ENCODE results near the gene PSAPL1.

Gene PSAPL1

DNA sequence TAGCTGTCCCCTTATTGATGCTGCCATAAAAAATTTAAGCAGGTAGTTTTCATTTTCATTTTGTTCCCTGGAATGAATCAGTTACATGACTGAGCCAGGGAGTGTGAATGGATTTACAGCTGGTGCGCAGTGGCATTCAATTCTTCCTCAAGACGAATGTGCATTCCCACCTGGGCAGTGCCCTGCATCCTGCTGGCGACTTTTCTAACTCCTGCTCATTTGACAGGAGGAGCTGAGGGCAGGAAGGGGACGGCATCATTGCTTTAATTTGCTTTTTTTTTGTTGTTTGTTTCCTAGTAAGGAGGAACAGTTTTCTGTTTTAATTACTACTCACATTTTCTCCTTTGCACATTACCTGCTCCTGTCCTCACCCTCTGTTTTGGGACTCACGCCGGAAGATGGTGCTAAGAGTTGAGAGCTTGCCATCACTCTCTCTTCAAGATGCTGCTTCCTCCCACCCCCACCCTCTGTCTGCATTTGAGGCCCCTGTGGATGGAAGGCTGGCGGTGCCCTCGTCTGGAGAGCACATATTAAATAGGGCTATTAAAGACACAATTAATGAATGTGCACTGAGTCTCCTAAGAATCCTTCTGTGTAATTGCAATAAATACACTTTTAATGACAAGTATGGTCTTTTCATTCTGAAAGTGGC lies 35.8 kb downstream of the PSAPL1 start:
- in situ Hi-C loops (cut with MboI; ENCODE audit: low sequenced_read_pairs), result no loop called here

DNA sequence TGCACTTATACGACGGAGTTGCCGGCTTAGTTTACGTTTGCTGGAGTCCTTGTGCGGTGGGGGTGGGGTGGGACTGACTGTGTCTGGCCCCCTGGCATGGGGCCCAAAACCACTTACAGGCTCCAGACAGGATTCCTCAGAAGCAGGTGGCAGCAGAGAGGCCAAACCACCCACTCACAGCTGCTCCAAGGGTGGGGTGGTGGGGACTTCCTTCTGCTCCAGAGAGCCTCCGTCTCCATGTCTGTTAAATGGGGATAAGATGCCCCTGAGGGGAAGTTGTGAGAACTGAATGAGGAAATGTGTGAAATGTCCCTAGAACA lies 36.7 kb downstream of the PSAPL1 start:
- in situ Hi-C loops (cut with MboI; ENCODE audit: low sequenced_read_pairs), result no loop called here

DNA sequence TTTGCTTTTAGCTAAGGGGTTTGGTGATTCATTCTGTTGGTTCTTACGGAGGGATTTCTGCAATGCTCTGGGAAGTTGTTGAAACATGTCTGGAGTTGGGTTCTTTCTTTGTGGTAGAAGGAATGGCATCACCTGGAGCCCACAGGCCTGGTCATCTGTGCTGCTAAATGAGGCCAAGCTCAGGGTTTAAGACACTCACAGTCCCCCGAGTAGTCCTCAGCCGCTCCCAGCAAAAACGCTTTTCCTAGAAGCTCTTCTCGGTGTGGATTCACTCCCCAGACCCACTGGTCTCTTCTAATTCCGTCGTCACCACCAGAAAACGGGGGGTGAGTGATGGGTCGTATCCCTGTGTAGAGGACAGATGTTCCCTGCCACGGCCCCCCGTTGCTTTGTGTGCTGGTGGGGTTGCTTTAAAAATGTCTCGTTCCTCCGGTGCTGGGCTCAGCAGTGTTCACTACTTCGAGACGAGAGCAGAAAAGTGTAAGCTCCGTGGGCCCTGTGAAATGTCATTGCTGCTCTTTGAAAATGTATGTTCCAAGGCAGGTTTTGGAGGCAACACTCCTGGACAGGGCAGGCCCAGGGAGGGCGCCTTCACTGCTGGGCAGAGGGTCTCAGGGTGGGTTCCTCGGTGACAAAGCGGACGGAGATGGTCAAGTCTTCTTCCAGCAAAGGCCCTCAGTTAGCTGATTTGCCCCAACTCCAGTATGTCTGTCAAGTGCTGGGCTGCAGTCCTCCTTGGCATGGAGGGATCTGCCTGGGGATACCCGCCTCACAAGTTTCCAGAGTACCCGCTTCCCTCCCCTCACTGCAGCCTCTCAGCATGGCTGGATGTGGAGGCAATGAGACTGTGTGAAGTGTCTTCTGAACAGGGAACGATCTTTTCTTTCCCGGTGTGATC lies 37.3 kb downstream of the PSAPL1 start:
- in situ Hi-C loops (cut with MboI; ENCODE audit: low sequenced_read_pairs), result no loop called here

DNA sequence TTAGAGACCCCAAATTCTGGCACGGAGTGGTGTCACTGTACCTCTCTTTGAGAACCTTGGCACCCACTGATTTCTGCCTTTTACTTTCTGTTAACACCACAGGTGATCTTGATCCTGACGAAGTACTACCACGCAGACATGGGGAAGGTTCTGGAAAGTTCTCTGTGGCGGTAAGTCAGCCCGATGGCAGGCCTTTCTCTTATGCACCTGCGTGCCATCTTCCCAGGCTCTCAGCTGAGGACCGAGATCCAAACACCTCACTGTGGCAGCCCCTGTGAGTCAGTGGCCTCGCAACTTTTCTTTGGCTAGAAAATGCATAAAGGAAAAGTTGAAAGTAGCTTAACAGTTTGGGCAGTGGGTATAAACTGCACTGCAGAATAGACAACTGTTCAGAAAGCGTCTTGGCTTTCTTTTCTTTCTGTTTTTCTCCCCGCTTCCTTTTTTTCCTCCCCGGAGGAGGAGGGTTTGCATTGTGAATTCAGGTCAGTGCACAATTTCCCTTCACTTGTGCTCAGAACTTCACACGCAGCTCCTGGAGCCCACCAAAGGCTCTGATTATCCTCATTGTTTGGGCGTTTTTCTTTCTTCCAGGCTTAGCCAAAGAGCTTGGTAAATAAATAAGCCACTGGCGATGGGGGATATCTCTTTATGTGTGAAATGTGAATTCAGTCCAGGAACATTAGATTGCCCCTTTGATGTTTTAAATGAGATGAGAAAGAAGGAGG lies 38.4 kb downstream of the PSAPL1 start:
- in situ Hi-C loops (cut with MboI; ENCODE audit: low sequenced_read_pairs), result no loop called here

DNA sequence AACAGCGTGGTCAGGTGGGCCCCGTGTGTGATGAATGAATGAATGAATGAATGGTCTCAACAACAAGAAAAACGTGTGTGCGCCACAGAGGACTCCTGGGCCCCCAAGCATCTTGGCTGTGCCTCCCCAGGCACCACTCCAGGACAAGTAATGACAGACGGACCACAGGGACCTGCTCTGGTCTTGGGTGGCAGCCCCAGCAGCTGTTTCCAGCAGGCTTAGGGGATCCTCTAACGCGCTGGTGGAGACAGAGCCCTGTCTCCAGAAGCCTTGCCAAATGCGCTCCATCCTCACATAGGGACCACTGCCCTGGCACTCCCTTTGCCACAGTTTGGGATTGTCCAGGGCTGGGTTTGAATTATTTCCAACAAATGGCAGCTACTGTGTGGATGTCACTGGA lies 39.1 kb downstream of the PSAPL1 start:
- in situ Hi-C loops (cut with MboI; ENCODE audit: low sequenced_read_pairs), result no loop called here

DNA sequence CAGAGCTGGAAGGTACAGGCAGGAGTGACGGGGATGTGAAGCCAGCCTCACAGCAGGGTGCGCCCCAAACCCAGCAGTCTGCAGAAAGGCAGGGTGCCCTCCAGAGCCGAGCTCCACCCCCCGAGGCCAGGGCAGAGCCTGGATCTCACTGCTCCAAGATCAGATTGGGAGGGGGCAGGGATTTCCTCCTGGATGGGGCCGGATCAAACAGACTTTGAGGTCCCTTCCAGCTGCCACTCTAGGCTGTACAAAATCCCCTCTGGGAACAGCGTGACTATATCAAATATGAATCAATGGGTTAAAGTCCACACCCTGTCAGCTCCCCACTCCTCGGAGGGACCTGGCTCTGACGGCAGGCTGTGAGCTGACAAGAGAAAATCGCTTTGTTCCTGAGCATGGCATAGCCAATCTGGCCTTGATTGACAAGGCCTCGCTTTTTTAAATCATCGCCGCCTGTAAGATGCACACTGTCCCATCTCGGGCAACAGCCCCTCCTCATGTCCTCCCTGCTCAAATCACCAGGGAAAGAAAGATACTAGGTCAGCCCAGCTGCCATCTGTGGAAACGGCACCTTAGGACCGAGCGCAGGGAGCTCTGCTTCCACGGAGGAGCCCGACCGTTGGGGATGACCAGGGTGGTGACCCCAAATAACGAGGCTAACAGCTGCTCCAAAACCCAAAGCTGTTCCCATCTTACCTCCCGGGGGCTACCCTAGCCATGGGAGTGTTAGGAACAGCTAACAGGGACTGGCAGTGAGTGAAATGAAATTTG lies 39.9 kb downstream of the PSAPL1 start:
- in situ Hi-C loops (cut with MboI; ENCODE audit: low sequenced_read_pairs), result no loop called here

DNA sequence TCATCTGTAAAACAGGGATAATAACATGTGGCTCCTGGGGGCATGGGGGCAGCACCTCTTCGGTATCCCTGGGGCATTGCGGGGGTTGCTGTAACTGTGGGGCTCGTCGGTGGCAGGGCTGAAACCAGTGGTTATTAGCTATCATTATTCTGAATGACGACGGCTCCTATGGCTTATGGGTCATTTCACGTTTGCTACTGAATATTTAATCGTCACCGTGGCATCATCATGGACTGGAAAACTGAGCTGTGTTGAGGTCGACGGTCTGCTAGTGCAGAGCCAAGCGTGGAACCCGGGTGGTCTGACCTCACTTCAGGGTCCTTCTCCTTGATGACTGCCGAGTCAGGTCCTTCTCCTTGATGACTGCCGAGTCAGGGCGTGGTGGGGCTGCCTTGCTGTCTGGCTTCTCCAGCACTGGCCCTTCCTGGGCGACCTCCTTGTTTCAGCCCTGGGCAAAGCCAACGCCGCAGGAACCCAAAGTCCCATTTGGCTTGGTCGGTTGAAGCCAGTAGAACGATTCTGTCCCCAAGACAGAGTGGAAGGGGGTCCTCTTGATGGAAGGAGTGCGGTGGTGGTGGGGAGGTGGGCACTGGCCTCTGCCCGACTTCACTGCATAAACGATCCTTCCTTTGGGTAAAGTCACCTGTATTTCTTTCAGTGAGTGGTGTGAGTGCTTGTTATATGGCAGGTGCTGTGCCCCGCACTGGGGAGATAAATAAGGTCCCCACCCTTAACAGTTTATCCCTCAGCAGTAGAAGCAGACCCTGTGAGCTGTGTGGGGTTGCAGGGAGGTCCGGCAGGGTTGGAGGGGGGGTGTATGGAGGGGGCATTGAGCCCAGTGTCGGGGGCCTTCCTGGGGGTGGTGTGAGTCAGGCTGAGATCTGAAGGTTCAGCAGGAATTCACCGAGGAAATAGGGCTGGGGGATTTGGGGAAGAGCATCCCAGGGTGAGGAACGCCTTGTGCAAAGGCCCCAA lies 40.8 kb downstream of the PSAPL1 start:
- in situ Hi-C loops (cut with MboI; ENCODE audit: low sequenced_read_pairs), result no loop called here

DNA sequence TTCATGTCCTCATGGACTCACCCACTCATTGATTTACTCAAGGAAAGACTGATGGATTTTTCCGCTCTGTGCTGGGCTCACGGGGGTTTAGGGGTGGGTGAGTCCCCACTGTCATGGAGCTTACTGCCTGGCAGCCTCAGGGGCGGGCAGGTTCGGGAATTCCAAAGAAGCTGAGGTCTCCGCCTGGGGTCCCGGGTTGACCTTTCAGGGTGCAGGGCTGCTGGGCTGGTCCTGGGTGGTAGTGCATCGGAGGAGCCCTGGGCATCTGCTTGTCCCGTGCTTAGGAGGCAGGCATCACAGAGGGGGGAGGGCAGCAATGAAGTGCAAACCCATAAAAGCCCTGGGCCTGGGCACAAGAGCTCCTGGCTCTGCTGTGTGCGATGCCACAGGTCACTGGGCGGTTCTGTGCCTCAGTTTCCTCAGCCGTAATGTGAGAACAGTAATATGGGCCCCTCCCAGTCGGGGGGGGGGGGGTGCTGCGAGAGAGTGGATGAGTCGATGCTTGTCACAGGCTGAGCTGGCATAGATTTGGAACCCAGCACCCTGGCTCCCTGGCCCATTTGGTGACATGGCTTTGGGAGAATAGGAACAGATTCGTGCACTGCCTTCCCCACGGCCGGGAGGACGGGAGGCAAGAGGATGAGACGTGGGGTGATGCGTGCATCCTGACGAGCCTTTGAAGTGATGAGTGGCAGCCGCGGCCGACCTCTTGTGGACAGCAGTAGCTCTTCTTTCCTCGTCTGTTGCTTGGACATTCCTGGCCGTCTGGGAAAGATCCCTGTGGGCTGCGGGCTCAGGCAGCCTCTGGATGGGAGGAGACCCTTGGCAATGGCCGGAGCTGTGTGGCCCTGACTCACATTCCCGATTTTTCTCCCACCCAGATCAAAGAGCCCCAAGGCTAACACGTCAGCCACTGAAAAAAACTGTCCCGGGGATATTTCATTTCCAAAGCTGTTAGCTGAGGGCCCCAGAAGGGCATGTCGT lies 42.0 kb downstream of the PSAPL1 start:
- in situ Hi-C loops (cut with MboI; ENCODE audit: low sequenced_read_pairs), result no loop called here

DNA sequence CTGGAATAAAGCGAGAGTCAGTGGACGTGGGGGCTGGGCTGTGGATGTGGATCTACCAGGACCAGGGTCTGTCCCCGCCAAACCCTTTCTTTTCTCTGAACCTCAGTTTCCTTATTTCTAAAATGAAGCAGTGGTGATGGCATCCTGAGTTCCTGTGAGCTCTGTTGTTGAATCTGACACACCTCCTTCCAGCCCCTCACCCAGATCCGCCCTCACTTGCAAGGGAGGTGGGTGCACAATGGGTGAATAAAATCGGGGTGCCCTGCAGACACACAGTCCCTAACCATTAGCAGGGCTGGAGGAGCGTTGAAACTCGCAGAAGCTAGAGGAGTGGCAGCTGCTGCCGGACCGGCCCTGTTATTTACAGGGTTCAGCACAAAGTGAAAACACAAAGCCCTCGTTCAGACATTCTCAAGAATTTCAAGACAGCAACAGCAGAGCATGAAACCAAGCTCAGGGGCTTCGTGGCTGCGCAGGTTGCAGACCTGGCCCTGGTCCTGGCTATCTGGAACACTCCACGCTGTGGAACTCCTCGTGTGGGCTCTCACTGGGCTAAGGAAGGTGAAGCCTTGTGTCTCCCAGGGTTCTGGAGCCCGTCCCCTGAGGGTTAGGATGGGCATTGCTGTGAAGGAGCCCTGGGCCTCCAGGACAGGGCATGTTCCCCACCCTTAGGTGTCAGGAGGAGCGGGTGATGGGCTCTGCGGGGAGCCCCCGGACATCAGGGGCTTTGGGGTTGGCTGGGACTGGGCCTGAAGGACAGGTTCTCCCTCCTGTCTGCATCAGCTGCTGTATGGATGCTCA lies 42.9 kb downstream of the PSAPL1 start:
- in situ Hi-C loops (cut with MboI; ENCODE audit: low sequenced_read_pairs), result no loop called here

DNA sequence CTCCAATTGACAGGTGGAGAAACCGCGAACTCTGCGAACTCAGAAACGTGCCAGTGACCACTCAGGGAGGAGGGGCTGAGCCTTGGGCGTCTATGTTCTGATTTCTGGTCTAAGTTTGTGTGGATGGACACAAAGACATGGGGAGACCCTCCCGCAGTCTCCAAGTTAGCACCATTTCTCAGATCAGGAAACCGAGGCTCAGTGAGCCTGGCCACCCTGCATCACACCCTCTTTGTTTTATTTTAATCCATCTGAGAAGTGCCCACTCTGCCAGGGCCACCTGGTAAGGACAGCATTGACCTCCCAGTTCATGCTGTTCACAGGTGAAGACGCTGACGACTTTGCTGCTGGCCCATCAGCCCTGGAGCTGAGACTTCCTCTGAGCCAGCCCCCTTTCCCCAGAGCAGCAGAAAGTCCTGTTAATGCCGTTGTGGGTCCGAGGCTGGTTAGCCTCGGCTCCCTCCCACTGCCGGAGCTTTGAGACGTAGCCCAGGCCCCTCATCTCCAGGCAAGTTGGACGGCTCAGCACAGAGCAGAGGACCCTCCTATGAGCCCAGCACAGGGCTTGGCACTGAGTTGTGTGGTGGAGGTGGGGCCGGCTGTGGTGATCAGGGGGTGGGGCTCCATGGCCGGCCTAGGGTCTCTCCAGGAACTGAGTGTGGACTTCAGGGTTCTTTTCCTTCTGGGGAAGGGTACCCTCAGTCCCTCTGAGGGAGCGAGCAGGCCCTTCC lies 43.7 kb downstream of the PSAPL1 start:
- in situ Hi-C loops (cut with MboI; ENCODE audit: low sequenced_read_pairs), result no loop called here

DNA sequence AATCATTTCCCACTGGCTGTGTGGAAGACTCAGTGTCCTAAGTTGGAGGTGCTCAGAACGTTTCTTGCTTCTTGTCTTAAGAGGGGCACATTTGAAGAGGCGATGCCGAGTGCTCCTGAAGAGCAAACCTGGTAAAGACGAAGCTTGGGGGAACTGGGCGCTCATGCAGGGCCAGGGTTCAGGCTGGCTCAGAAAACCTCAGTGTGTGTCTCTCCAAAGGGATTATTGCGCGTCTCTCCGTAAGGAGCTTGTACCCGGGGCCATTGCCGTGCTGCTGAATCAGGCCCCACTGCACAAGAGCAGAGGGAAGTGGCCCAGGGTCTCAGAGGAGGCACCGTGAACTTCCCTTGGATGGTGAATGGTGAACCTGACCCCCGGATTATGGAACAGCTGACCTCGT lies 44.4 kb downstream of the PSAPL1 start:
- in situ Hi-C loops (cut with MboI; ENCODE audit: low sequenced_read_pairs), result no loop called here

DNA sequence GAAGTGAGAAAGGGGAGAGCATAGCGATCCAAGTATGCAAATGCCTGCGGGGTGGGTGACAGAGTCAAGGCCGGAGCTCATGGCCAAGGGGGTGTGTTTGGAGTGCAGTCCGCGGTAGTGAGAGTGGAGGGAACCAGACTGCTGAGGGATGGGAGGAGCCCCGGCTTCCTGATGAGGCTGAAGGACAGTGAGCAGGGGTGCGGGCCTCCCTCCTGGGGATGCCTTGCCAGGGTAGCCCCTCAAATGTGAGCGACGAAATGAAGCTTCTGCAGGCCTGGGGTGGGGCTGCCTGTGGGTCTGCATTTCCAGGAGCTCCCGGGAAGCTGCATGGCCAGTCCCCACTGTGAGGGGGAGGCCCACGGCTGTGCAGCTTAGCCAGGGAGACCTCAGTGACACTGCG lies 45.0 kb downstream of the PSAPL1 start:
- in situ Hi-C loops (cut with MboI; ENCODE audit: low sequenced_read_pairs), result no loop called here

DNA sequence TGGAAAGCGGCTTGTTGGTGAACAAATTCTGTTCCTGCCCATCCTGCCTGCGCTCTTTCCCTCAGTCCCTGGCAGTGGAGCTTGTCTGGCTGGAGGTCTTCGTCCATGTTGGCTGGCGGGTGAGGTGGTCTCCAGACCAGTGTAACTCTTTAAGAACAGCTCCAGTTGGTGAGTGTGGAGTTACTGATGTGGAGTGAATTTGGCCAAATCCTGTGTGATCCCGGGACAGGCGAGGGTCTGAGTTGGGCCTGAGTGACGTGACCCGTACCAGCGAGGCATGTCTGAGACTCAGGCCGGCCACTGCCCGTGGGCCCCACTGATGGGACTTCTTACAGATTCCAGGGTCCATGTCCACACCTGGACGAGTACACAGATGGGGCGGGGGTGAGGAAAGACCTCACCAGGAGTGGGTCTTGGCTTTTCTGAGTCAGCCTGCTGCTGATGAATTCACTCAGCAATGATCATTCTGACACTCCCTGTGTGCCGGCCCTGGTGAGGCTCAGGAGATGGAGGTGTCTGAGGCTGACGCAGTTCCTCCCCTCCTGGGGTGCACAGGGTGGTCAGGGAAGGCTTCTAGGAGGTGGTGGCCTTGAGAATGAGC lies 45.5 kb downstream of the PSAPL1 start:
- in situ Hi-C loops (cut with MboI; ENCODE audit: low sequenced_read_pairs), result no loop called here

DNA sequence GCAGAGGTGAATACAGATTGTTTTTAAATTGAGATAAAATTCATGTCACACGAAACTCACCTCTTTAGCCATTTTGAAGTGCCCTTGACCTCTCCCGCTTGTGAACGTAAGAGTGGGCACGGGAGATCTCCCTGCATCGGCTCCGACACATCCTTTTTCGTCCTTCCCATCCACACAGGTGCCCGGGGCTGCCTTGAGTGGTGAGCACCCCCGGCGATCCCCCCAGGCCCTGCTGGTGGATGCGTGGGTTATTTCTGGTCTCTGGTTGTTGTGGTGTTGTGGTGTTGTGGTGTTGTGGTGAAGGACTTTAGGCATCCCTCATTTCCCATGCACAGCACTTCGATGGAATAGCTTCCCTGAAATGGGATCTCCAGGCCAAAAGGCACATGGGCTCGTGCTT lies 46.1 kb downstream of the PSAPL1 start:
- in situ Hi-C loops (cut with MboI; ENCODE audit: low sequenced_read_pairs), result no loop called here

DNA sequence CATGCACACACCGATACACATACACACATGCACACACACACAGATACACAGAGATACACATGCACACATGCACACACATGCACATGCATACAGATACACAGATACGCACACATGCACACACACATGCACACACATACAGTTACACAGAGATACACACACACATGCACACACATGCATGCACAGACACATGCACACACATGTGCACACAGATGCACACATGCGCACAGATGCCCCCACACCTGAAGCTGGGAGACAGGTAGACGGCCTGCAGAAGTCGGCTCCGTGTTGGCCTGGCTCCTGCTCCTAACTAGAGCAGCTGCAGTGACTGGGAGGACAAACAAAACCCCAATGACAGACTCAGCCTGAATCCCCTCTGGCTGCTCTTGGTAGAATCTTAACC lies 46.8 kb downstream of the PSAPL1 start:
- in situ Hi-C loops (cut with MboI; ENCODE audit: low sequenced_read_pairs), result no loop called here

DNA sequence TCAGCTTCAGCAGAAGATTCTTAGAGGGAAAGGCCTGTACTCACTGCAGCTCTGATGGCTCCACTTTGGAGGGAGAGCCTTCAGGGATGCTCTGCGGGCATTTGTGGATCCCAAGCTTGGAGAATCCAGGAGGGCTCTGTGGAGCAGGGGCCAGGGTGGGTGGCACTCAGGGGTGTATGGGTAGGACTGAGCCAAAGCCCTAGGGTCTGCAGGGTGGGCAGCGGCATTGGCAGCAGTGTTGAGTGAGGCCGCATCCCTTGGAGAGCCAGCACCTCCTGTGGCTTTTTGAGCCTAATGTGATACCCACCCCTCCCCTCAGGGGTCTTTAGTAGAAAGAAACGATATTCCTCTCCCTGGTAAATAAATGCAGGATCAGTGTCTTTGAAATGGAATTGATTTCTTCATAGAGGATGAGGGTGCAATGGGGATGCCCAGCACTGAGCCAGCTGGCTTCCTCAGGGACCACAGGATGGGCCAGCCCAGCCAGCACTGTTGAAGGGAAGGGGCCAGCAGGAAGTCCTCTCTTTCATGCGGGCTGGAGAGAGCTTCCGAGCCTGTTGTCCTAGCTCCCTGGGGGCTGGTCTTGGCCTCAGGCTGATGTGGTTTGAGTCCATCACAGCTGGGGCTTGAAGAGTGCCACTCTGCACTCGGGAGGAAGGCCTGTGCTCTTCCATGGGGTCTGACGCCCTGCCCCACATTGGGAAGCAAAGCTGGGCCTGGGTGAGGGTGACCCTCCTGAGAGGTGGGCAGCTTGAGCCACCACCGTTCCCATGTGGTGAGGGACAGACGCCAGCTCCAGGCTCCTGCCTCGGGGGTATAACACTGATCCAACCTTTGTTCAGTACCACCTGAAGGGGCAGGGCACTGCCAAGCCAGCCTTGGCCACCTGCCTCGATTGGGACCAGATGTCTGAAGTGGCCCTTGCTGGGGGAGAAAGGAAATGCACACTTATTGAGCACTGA lies 49.5 kb downstream of the PSAPL1 start:
- in situ Hi-C loops (cut with MboI; ENCODE audit: low sequenced_read_pairs), result no loop called here
